SW480 (cell line): Measurements from ENCODE around the gene NME5.
A peak's percentile ranks its signal among the peaks of the same experiment; 100 is the strongest.

ENCODE experiments used
- DNase-seq: peaks from one replicate; pipeline ENCODE4 v3.0.0-alpha.2; 2016; ENCODE audit warnings: low spot score

NME5 gene

DNA sequence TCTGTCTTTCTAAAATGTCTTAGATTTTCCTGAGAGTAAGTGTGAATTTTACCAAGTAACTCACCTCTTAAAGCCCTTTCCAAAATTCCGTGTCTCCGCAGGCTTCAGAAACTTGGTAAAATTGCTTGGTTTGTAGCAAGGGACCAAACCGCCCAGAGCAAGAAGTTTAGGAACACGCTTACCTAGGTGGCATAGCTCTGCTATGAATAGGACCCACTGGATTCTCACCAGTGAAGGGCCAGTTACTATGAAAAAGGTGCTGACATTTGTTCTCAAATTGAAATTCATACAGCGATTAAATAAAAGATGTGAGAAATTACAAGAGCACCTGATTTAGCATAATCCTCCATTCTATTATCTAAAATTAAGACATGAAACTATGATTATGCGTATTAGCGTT lies 6.7 kb downstream of the NME5 start:
- no peak for DNase-seq

DNA sequence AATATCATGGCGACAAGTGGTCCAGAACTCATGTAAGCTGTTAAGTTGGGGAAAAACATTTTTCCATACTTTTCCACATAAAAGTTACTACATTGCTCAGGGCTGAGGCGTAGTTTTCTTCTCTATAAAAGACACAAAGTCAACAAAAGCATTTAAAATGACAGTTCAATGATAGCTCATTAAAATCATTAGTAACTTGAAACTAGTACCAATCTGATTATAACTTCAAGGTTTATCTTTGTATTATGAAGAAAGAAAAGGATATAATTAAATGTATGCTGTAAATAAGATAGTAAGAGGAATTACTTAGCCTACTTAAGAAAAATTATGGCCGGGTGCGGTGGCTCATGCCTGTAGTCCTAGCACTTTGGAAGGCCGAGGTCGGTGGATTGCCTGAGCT lies 9.9 kb downstream of the NME5 start:
- DNase-seq, result no peak

DNA sequence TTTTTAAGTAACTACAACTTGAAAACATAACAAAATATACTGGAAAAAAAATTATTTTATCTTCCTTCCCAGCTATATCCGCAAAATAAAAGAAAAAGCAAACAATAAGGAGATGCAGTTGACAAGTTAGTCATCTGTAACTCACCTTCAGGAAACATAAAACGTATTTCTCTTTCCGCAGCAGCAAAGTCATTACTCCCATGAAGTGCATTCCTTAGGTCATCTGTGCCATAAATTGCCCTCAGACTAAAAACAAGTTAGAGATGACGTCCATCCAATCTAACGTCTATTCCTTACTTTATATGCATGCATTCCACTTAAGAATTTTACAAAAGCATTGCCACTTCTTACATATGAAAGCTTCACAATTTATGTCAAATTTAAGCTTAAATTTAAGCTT lies 10.9 kb downstream of the NME5 start:
- DNase-seq, result no peak

DNA sequence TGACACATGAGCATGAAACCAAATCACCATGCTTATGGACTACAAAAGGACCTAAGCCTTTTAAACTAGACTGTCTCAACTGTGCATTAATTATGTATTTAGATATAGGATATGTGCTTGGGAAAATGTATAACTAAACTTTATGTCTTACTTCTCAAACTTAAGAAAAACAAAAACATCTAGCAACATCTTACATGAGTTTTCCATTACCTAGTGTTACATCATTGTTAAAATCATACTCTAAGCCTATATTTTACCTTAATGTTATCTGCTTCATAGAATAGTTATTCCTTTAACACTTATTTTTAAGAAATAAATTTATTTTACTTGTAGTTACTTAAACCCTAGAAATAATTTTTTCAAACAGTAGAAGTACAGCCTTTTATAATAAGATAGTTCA lies 24.0 kb downstream of the NME5 start:
- no peak for DNase-seq

DNA sequence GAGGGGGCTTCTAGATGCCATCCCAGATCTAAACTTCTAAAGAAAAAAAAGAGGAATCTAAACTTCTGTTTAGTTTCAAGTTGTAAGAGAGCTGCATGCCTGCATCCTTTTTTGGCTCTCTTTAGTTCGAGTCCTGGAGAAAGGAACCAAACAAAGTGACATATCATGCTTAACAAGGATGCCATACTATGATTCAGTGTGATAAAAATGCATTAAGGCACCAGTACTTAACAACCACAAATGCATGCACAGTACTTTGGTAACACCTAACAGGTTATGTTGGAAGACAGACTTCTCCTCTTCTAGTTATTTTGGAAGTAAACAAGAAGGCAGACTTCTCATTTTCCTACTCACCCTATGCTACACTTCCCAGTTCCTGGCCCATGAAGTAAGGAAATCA lies 27.3 kb downstream of the NME5 start:
- peak; percentile 27 for DNase-seq

DNA sequence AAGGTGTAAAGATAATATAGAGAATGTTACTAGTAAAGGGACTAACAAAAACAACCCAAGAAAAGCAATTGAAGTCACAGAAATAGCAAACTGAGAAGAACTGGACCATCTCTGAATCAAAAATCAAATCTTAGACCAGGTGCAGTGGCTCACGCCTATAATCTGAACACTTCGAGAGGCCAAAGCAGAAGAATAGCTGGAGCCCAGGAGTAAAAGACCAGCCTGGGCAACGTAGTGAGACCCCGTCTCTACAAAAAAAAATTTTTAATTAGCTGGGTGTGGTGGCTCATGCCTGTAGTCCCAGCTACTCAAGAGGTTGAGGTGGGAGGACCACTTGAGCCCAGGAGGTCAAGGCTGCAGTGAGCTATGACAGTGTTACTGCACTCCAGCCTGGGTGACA lies 28.0 kb downstream of the NME5 start:
- no peak for DNase-seq

DNA sequence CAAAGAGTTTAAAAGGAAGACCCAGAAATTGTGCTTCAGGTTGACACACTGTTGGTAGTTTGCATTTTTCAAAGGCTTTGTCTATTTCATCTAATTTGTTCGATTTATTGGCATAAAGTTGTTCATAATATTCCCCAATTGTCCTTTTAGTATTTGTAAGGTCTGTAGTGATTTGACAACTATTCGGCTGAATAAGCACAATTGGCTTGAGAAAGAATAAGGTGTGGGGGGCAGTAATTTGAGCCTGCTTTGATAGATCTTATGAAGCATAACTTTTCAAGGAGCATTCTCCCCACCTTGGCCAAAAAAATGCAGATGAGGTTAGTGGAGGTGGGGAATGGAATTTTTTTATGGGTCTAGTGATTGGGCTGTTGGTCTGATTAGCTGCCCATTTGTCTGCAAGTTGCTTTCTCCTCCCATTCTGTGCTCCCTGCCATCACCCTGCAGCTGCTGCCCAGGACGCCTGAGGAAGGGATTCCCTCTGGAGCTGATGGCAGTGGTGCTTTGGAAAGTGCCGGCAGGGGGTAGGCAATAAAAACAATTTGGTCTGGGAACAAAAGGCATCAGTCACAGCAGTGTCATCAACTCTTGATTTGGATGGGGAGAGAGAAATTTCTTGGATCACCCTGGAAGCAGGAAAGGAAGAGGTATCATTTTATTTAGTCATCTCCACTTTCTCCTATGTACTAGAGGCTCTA lies 28.8 kb downstream of the NME5 start:
- peak; percentile 50 for DNase-seq

DNA sequence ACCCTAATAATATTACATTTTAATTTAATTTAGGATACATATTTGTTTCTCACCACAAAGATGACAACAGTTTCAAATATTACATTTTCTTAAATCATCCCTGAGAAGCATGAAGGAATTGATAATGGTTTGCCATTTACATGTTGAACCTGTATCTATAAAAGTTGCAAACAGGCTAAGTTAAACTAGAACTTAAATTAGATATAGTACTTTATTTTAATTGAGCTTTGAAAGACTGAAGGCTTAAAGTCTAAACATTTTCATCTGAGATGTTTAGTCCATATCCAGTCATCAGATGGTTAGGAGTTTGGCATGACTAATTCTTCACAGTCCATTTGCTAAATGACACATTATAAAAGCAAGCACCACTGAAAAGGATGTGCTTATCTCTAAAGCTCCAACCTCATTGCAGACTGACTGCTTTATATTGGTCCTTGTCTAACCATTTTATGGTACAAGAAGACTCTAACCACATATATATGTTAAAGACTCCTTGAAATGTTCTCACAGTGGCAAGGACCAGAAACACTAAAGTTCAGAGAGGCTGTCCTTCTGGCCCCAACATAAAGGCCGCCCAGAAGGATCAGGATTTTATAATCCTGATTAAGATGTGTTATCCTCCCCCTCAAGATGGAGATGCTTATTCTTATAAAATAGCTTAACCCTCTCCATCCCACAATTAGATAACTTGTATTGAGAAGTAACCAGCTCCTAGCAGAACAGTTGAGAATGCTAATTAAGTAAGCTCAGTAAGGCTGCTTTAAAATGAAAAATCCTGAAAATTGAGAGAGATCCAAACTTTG lies 29.6 kb downstream of the NME5 start:
- DNase-seq, result no peak

DNA sequence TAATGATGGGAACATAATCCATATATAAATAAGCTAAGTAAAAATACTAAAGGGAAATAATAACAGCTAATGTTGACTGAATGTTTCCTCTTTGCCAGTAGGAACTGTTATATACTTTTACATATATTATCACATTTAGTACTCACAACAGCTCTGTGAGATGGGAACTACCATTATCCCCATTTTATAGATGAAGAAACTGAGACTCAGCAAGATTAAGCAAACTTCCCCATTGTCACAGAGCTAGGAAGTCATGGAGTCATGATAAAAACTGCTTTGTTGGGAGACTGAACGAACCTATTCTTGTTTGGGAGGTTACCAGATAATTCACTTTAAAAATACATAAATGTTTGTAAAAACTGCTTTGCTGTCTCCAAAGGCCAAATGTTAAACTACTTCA lies 32.0 kb downstream of the NME5 start:
- no peak for DNase-seq

DNA sequence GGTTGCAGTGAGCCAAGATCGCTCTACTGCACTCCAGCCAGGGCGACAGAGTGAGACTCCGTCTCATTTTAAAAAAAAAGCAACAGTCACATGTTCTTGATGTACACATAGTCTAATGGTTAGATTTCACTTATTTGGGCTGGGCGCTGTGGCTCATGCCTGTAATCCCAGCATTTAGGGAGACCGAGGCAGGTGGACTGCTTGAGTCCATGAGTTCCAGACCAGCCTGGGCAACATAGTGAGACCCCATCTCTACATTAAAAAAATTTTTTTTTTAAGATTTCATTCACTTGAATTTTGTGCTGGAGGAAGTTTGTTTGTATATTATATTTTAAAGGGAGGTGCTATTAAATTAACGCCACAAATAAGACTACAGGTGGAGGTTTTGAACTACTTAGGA lies 33.5 kb downstream of the NME5 start:
- DNase-seq, result no peak

DNA sequence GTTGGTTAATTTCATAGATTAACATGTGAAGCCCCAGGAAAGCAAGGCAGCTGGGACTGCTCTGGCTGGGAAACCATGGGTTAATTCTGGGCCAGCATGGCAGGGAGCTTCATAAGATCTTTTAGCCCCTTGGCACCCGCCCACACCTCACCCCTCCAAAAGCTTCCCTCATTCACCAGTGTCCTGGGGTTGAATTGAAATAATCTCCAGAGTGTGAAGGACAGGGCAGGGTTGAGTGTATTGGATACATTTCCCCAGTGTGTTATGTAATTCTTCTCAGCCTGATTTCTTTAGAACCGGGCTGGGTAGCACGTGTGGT lies 36.0 kb downstream of the NME5 start:
- no peak for DNase-seq

DNA sequence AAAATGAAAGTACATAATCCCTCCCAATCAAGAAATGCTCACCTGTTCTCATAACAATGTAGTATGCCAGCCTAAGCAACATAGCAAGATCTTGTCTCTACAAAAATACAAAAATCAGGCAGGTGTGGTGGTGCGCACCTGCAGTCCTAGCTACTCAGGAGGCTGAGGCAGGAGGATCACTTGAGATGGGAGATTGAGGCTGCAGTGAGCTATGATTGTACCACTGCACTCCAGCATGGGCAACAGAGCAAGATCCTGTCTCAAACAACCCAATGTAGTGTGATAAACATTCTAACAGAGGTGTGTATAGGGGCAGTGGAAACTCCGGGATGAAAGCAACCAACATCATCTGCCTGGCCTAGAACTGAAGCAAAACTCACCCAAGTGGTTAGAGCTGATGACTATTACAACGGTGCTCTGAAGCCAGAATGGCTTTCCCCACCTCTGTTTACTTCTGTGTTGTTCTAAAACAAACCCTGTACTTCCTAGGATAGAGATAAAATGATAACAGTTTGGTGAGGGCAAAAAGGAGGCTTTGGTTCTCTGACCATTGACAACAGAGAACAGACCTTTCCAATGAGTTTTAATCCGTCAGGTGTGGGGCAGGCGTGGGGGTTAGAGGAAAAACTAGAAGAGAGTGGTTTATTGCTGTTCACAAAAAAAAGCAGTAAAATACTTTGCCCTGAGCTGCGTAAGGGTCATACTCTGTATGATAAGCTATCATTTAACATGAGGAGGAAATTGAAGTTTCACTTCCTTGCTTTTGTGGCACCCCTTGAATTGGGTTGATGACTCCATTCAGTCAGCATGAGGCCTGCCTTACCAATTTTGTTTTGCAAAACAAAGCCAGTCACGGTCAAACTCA lies 36.5 kb downstream of the NME5 start:
- DNase-seq, result no peak

DNA sequence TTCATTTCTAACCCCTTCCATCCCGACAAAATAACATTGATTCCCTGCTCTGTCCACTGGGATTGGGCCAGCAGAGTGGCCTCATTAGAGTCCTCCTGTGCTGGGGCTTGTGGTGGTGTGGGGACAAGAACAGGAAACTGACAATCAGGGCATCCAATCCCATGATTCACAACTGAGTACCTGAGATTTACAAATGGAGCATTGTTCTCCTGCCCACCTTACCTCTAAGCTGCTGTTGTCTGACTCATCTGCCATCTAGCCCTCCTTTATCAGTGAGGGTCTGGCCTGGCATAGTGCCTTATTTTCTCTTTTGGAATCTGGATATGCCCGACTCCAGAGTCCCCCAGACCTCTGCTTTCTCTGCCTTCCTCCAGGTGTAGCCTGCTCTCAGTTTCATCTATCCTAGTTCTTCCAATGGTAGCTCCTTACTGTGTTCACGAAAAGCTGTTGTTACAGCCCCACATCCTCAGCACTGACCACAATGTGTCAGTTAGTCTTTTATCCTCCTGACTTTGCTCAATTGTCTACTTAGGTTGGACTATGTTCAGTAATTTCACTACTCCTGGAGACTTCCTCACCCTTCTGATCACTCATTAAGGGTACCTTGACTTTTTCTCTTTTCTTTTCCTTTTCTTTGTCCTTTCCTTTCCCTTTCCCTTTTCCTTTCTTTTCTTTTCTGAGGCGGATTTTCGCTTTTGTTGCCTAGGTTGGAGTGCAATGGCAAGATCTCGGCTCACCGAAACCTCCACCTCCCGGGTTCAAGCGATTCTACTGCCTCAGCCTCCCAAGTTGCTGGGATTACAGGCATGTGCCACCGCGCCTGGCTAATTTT lies 42.0 kb downstream of the NME5 start:
- peak; percentile 83 for DNase-seq

DNA sequence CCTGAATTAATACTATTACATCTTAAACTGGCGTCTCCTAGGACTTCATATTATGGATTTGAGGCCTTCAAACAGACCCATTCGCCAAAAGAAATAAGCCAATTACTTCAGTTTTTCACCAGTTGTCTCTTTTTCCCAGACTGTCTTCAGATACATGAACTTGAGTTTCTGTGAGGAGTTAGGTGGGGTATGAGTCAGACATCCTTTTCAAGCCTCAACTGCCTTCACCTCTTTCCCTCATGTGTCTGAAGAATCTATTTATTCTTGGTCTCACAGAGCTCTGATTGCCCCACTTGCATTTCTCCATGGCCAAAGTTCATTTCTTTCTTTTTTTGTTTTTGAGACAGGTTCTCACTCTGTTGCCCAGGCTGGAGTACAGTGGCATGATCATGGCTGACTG lies 42.9 kb downstream of the NME5 start:
- no peak for DNase-seq

DNA sequence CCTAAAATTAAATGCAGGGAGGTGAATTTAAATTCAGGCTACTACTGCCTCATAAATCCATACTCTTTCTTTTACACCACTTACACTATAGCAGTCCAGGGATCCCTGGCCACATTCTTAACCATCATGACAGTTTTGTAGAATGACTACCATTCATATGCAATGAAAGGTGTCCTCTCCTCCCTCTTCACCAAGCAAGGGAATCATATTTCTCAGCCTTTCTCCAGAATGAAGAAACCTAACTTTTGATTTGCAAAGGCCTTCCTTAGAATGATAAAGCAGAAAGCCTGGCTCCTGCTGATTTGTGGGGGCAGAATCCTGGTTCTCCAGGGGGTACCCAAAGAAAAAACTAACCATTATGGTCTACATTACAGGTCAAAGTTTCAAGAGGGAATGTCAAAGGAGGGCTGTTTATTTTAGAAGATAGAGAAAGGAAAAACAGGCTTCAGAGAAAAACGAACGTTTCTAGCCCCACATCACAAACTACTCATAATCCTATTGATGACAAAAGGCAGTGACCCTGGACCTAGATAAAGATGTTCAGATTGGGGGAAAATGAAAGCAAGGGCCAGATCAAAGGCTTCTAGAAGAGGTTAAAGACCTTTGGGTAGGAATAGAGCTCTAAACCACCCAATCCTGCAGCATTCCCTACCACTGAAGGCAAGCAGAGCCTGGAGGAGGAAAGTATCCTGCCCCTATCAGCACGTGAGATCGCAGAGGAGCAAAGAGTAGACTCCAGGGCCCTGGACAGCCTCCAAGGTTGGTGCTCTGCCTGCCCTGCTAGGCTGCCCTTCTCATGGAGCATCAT lies 43.9 kb downstream of the NME5 start:
- no peak for DNase-seq

DNA sequence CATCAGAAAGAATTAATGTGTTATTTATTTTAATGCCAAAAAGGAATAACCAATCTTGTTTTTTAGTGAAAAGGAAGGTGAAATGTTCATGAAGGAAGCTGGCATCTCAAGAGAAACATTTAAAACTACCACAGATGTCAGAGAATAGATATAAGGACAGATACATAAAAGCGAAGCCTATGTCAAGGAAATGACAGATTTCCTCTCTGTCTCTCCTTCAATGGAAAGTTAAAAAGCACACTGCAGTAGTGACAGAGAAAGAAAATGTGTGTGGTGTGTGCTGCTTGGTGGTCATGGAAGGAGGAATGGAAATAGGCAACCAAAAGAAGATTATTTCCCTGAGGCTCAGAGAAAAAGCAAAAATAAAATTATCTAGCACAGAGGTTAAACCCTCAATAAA lies 46.2 kb downstream of the NME5 start:
- DNase-seq, result no peak

DNA sequence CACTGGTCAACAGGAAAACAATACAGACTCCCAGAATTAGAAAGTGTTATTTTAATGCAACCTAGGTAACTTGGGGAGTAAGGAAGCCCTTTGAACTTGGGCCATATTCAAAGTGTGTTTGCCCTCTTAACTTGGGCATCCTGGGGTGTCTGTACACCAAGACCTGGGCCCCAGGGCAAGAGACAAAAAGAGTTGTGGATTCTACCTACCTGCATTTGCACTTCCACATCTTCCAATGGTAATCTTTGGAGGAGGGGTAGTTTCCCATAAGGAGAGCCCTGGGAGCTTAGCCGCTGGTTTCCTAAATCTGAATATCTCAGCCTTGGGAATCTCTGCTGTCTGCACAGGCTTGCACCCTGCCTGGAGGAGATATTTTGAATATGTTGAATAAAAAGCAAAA lies 46.9 kb downstream of the NME5 start:
- DNase-seq, result no peak

DNA sequence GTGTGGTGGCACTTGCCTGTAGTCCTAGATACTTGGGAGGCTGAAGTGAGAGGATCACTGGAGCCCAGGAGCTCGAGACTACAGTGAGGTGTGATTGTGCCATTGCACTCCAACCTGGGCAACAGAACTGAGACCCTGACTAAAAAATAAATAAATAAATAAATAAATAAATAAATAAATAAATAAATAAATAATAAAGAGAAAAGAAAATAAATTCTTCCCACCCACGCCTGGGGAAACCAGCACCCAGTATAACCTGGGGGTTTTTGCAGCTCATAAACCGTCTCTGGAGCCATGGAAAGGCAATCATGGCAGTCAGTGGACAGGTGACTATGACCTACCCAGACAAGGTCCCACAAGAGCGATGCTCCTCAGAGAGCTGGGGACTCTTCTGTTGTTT lies 47.5 kb downstream of the NME5 start:
- DNase-seq, result no peak

DNA sequence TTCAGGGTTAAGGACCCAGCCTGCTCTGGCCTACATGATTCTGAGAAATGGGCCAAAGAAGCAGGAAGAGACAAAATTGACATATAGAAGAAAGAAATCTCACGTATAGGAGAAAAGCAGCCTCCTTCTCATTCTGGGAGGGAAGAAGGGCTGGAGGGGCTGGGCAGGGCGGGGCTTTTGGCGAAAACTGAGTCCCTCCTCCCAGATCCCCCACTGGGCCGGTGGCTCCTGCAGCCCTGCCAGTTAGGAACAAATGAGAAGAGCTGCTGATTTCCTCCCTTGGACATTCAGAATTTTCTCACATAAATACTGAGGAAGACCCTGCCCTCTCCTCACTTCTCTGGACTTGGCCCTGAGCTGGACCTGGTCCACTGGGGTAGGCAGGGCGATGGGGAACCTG lies 55.5 kb downstream of the NME5 start, which contains the start of gene WNT8A:
TSS of gene WNT8A (plus strand) at position 332 of the 400 bp plus-strand sequence. CDS start 95 bp downstream, outside the sequence.
- DNase-seq, result no peak

DNA sequence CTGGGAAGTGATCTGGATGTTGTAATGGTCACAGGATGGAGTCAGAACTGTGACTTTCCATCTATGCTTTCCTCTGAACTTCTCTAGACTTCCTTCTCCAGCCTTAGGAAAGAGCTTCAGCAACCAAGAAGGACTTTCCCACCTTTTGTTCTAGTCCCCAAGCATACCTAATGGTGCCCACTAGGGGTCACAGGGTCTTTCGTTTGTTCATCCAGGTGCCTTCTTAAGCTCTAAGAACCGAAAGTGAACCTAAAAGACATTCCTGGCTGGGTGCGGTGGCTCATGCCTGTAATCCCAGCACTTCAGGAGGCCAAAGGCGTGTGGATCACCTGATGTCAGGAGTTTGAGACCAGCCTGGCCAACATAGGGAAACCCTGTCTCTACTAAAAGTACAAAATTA lies 57.2 kb downstream of the NME5 start:
- DNase-seq, result no peak

DNA sequence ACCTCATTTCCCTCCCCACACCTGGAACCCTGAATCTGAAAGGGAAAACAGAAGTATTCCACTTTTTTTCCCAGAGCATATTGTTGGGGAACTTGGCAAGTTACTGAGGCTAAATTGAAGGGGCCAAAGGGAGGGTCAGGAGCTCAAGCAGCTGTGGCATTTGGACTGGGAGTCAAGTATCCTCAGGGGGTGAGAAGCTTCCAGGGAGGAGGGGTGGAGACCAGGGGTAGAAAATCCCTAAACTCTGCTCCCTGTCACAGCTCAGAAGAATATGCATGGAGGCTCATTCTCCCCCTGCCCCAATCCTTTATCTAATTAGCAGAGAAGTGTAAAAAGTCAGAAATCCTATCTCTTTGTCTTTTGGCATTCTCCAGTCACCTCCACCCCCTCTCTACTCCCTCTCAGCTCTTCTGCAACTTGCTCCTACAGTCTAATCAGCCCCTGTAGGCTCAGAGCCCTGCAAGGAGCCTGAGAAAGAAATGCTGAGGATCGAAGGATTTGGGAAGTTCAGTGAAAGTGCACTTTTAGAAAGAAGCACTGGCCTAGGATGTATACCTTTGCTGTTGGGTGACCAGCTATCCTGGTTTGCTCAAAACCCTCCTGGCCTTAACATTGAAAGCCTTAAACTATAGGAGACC lies 61.1 kb downstream of the NME5 start:
- DNase-seq, result no peak
